Ecto neural progenitor cell (in vitro differentiated cells): ENCODE measurements around the gene ZNF32.
"Not testable (repeated sequence)": the region's sequence is repeated elsewhere in the genome, so short reads cannot be mapped to it uniquely, and the experiment has no call there.

Experiments used
- DNase-seq: peaks from one replicate; pipeline ENCODE4 v3.0.0-alpha.2; 2018; ENCODE audit warnings: low spot score

ZNF32 gene

DNA sequence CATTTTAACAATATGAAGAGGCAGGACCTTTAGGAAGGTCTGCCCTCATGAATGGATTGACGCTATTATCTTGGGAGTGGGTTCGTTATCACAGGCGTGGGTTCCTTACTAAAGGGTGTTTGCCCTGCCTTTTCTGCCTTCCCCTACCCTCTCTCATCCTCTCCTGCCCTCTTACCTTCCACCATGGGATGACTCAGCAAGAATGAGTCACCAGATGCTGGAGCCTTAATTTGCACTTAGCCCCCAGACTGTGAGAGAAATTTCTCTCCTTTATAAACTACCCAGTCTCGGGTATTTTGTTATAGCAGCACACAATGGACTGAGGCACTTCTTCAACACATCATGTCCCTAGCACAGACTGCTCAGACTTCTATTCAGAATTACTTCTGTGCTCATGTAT, 31.4 kb upstream of the ZNF32 start:
- no peak for DNase-seq

DNA sequence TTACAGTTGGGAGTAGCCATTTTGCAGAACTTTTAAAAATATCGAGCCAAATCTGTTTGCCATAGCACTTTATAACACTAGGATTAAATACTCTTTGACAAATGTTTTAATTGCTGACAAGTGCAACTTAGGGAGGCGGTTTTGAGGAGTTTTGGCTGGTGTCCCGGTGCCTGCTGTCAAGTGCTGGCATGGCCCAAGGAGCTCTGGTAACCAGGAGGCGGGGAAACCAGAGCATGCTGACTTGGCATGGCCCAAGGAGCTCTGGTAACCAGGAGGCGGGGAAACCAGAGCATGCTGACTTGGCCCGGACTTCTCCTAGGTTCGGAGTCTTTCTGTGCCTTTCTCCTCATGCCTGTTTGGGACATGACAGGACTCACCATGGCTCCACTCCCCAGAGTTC, 30.8 kb upstream of the ZNF32 start:
- DNase-seq, result no peak

DNA sequence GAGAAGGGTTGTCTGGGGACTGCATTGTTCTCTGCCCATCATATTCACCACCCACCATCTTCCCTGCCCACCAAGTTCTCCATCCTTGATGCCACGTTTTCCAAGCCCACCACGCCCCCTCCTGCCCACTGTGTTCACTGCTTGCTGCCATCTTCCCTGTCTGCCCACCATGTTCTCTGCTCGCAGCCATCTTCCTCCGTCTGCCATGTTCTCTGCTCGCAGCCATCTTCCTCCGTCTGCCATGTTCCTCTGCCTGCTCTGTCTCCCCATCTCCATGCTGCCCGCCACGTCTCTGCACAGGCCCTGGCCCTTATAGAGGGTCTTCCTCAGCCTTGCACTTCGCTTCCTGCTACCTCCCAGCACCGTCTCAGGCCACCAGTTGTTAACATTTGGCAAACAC, 30.0 kb upstream of the ZNF32 start:
- no peak for DNase-seq

DNA sequence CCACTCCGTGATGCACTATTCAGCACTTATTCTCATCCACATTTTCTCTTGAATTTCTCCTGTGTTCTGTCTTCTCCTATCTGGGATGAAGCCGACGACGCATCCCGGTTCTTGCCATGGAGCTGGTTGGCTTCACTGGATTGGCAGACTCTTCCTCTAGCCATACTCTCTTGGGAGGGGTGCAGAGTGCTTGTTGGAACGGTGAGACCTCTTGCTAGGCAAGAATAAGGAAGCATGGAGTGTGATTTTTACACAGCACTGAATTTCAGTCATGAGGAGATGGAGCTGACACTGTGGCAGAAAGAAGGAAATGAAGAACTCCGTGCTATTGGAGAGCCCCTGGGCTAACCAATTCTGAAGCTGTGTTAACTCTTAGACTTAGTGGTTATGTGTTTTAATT, 28.2 kb upstream of the ZNF32 start:
- DNase-seq, result no peak

DNA sequence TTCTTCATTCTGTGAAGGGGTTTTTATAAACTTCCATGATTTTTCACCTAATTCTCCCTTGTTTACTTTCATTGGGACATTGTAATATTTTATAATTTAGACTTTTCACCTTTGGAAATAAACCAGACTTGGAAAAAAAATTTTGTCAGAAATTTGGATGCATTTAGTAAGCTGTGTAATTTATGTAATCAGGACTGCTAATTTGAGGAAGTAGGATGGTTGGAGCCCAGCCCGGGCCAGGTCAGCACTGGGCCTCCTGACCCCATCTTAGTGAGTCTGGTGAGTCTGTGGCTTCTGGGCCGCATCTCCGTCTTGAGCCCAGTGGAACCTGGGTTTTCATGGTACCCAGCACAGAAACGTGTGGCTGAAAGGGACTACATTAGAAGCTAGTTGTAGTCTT, 27.6 kb upstream of the ZNF32 start:
- no peak for DNase-seq

DNA sequence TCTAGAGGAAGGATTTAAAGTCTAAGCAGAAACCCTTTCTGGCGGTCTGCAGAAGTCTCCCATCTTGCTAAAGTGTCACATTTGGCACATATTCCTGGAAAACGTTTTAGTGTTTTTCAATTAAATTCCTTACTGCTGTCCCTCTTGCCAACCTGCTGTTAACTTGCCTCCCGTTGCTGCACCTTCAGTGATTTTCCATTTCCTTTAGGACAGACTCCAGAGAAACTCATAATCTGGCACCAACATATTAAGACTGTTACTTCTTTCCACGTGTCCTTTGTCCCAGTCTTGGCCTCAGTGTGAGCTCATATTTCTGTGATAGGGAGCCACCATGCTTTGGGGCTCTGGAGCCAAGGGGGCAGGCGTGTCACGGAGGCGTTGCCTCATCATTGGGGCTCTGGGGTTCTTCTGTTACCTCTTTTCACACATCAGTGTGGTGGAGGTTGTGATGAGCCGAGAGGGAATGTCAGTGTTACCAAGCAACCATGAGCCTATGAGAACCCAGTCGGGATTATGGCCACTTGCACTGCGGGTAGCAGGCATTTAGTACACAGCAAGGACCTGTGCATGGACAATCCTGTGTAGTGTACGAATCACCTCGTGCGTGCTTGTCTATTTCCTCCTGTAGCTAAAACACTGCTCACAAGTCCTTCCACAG, 26.0 kb upstream of the ZNF32 start:
- DNase-seq, result no peak

DNA sequence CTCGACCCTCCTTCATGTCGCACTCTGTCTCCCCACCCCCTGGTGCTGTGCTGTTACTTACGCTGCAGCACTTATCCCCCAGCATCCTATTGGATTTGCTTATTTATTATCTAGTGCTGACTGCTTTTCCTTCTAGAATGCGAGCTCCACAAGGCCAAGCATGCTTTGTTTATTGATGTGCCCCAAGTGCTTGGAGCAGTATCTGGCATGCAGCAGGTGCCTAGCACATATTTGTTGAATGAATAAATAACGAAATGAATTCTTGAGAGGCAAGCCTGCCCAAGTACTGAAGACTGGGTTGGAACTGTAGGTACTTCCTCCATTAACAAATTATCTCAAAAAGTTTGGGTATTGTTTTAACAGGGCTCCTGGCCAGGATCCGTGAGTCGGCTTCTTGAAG, 24.8 kb upstream of the ZNF32 start:
- DNase-seq, result no peak

DNA sequence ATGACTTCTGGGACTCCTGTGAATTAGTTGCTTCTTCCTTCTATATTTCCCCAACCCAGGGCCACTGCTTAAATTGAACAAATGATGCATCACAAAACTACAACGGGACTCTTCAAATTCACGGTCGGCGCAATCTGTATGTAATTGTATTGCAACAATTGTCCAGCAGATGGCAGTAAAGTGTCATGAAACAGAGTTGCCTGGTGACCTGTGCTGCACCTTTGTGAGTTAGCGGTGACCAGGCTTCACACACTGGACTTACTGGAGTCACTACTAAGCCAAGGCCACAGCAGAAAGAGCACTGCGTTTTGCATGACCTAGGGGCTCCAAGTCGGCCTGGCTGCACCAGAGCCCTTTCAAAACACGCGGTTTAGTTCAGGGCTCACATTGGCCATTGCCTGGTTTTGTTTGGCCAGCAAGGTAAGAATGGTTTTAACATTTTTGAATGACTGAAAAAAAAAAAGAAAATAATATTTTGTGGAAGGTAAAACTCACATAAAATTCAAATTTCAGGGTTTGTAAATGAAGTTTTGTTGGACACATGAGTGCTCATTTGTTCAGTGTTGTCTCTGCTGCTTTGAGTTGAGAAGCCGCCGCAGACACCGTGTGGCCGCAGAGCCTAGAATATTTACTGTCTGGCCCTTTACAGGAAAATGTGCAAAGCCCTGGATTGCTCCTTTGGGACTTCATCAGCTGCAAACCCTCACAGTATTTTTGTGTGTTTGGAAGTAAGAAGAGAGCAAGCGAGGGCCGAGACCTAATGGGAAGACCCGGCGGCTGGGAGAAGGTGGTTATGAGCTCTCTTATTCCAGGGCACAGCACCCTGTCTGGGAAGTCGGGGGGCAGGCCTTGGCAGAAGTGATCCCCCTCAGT, 23.2 kb upstream of the ZNF32 start:
- peak; percentile 66 for DNase-seq

DNA sequence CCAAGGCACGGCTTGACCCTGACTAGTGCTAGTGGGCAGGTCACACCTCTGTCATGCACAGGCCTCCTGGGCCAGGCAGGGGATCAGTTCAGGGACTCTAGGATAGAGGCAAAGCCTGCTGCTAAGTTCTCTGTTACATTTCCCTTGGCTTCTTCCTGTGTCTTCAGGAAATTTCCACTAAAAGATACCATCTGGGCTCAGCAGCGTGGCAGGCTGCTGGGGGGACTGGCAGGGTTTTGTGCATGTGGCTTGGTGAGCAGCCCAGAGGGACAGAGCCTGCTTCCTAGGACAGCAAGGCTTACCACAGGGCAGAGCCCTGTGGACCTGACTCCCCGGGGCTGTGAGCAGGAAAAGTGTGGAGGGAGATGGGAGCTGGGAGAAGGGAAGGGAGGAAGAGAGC, 20.7 kb upstream of the ZNF32 start:
- no peak for DNase-seq

DNA sequence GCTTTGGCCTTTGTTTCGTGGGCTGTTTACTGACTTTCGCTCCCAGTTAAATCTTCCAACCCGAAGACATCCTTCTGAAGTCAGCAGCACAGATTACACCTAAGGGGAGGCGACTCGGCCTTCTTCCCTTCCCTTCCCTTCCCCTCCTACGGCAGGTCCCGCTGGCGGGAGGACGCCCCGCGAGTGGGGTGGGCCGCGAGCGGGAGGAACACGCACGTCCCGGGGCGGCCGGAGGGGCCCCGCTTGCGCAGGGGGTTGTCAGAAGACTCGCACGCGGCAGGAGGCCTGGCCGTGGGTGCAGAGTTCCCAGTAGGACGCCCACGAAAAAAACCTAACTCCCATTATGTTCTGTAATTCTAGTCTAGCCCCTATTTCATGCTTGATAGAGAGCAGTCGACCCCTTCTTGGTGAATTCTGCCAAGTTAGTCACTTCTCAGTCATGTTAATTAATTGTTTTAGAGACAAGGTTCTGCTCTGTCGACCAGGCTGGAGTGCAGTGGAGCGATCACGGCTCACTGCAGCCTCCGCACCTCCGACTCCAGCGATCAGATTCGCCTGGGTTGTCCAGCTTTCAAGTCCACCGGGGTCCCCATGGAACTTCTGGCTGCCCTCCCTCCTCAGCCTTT, 19.2 kb upstream of the ZNF32 start:
- DNase-seq, result no peak

DNA sequence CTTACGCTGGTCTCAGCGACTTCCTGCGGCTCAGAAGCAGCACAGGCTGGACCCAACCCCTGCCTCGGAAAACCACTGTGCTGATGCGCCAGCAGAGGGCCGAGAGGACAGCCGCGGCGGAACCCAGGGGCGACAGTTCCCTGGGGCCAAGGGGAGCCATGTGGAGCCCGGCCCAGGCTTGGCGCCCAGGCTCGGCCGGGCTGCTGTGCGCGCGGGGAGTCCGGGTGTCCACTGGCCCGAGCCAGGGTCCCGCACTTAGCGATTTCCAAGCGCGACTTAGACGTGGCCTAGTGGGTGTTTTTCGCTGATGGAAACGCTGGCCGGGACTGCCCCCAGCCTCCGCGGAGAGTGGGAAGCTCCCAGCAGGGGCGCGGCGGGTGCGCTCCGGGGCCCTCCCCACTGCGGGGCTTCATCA, 18.6 kb upstream of the ZNF32 start:
- peak; percentile 73 for DNase-seq

DNA sequence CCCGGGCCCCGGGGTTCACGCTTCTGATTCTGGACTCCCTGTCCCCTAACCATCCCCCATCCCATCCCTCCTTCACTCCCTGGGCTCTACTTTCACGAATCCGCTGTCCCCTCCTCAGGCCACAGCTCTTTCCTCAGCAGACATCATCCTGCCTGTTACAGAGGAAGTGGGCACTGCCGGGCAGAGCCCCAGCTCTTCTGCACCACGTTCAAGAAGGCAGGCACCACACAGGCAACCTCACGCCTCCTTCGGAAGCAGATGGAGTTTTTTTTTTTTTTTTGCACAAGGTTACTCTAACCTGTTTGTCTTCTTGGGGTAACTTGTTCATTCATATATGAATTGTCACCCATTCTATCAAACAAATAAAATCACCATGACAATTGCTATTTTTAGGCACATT, 17.9 kb upstream of the ZNF32 start:
- DNase-seq, result no peak

DNA sequence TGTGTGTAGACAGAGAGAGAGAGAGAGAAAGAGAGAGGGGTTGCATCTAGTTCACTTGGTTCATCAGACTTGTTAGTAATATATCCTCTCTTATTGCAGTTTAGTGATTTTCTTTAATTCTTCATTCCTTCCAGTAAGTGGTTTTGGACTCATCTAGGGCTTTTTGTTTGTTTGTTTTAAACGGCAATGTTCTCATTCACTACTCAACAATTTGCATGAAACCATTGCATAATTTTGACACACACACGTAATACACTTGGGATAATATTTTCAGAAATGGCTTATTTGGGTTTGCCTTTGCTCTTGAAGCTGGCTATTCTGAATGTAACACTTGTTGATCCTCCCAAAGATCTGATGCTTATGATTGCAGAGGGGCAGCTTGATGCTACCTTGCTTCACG, 16.4 kb upstream of the ZNF32 start:
- no peak for DNase-seq

DNA sequence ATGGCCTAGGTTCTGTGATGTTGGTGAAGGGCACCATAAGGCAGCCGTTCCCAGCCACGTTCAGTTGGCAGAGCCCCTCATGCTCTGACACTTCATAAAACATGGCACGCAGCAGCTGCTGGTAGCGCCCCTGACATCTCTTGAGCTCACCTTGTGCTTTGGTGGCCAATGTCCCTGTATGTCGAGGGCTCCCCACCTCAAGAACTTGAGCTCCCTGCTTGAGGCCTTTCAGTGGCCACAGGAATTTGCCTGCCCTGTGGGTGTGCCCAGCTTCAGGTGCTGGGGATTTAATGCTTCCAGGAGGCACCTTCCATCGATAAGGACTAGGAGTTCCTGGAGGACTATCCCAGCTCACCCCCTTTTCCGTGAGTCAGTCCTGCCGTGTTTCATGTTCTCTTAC, 9.5 kb upstream of the ZNF32 start:
- DNase-seq, result no peak

DNA sequence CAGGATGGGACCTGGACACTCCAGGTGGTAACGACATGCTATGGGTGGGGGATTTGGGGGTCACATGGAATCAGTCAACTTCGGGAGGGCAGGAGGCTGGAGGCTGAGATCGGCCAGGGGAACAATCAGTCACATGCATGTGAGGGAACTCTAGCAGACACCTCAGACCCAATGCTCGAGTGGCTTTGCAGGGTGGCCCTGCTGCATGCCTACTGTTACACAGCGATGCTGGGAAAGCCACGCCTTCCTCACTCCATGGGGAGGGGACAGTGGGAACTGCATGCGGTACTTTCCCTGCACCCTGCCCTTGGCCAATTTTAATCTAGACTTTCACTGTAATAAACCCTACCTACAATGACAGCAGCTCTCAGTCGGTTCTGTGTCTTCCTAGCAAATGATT, 6.6 kb upstream of the ZNF32 start:
- no peak for DNase-seq

DNA sequence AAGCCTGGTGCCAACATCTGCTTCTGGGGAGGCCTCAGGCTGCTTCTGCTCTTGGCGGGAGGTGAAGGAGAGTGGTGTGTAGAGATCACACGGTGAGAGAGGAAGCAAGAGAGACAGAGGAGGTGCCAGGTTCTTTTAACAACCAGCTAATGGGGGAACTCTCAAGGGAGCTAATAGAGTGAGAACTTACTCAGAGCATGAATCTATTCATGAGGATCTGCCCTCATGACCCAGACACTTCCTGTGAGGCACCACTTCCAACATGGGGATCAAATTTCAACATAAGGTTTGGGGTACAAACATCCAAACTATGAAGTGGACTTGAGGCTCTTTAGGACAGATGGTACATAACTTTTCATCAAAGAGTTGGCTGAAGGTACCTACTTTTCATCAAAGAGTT, 5.1 kb upstream of the ZNF32 start:
- no peak for DNase-seq

DNA sequence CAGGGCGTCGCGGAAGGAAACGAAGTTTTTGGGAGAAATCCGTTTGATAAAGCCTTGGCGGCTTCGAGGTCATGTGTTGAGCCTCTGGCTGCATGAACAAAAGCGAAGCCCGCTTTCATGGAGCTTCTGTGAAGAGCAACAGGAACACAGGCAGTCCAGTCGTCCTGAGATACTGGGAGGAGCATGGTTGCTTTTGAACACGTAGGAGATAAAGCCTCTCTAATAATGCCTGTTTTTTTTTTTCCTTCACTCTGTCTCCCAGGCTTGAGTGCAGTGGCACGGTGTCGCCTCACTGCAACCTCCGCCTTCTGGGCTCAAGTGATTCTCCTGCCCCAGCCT, 473 bp upstream of the ZNF32 start:
- DNase-seq, result no peak

DNA sequence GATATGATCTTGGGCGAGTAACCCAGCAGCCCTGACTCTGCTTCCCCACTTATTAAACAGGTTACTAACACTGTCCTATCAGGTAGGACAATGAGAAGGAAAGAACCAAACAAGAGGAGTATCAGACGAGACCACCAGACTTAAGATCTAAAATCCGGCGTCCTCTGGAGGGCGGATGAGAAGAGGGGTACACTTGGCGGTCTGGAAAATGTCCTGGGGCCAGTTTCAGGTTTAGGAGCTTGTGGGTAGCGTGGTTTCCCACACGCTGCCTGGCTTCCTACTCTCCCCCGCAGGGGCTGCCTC, 635 bp downstream of the ZNF32 start:
- no peak for DNase-seq

DNA sequence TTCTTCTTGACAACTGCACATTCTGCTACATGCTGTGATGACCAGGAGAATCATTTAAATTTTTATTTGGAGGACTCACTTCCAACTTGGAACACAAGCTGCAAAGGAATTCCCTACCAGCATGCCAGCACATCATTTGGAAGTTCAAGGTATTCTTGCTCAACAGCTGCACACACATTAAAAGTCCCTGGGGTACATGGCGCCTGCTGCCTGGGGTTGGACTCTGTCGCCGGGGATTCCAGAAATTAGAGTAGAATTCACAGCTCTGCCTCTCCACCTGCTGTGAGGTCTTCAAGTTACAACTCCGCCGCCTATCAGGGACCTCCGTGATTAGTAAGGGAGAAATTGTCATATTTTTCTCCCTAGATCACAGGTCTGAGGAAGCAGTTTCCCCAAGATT, 1.1 kb downstream of the ZNF32 start:
- DNase-seq, result no peak

DNA sequence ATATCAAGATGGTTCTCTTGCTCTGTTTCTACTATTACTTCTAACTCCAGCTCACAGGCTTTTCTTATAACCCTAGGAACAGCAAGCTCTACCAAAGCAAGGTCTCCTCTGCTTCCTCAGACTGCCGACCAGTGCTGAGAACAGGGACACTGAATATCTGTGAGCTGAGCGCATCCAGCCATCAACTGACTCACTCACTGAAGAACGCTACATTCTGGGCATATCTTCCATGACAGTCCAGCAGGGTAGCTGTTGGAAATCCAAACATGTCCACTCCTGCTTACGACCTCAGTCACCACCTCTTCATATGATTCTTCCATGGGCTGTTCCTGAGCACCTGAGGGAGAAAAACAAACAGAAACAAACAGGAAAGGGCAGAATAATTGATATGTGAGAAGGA, 2.8 kb downstream of the ZNF32 start:
- DNase-seq, result no peak

DNA sequence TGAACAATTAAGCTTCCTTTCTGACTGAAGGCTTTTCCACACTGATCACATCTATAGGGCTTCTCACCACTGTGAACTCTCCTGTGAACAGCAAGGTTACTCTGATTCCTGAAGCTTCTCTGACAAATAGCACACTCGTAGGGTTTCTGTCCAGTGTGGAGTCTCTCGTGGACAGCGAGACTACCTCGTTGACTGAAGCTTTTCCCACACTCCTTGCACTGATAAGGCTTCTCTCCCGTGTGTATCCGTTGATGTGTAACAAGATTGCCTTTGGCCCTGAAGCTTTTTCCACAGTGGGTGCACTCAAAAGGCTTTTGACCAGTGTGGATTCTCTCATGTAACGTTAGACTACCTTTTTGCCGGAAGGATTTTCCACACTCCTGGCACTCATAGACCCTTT, 4.4 kb downstream of the ZNF32 start:
- no peak for DNase-seq

DNA sequence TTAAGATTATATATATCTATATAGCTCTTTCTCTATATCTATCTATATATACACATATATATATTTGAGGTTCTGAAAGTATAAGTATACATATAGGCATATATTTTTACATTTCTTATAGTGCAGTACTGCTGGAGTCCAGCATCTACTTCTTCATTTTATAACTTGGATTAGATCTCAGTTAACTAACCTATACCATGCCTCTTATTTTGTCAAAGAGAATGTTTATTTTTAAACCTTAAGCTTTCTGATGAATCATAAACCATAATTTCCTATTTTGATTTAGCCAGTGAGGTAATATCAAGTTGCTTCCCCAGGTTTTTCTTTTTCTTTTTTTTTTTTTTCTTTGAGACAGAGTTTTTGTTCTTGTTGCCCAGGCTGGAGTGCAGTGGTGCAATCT, 8.1 kb downstream of the ZNF32 start:
- no peak for DNase-seq

DNA sequence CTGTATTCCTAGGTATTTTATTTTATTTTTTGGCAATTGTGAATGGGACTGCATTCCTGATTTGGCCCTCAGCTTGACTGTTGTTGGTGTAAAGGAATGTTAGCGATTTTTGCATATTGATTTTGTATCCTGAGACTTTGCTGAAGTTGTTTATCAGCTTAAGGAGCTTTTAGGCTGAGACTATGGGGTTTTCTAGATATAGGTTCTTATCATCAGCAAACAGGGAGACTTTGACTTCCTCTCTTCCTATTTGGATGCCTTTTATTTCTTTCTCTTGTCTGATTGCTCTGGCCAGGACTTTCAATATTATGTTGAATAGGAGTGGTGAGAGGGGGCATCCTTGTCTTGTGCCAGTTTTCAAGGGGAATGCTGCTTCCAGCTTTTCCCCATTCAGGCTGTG, 12.9 kb downstream of the ZNF32 start:
- not testable (repeated sequence) for DNase-seq

DNA sequence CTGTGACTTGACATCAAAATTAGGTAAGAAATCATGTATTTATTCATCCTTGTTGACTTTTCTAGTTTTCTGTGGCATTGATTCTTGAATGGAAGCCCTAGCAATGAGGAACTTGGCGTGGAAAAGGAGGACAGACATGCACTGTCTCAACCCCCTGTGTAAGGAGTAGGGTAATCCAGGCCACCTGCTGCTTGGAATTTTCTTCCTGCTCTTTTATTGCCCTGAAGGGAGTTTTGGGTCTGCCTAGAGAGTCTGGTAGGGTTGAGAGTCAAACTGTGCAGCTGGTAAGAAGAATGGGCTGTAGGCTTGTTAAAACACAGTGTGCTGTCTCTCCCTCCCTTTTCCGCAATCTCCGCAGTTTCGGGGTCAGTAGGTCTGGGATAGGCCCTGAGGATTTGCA, 19.7 kb downstream of the ZNF32 start:
- DNase-seq, result no peak
